ENCODE measurements around the gene DNAJC3. TPM values are rescaled to one million over a fixed set of nuclear protein-coding genes. Genes with fewer than 3 reads are reported as not detected.

The DNAJC3 gene
- total and polyA plus RNA-seq, 9 of the 15 experiments (the other 6 are each of a cell fraction or from before 2014, with no cell fraction given): 7.8 to 21.8 (median 10.4) TPM

DNA sequence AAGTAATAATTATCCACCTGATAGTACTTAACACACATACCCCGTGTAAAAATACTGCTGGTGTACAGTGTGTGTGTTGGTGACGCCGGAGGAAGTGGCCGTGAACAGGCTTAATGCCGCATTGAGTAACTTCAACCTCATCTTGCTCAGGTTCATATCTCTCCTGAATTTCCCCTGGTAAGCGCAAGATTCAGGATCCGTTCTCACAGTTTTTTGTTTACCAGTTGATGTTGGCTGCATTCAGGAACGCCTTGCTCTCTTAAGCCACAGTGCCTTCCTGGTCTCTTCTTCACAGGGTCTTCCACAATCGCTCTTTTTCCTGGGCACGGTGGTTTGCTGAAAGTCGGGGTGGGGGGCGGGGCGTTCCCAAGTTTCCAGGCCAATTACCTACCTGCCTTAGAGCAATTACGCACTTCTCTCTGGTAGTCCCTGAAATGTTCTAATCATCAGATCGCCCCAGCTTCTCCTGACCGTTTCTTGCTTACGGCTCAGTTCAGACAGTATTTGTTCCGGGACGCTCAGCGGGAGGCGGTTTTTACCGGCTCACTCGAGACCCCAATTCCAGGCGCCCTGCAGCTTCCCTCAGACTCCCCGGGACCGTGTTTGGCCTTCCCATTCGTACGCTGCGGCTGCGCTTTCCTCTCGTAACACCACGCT, 706 bp upstream of the DNAJC3 start (continued):
- TF ChIP-seq ZBTB8A (IDR thresholded peaks at IDR 0.05; ENCODE audit: partially characterized antibody) (no peak), ZNF780A (CRISPR knock-in tag; IDR thresholded peaks at IDR 0.05) (no peak), CEBPG (CRISPR knock-in tag; IDR thresholded peaks at IDR 0.05) (peak; percentile 63; the same call in 1 of the 2 replicates), CEBPG (tag; conservative IDR thresholded peaks at IDR 0.05 in 1 of 2, IDR thresholded peaks at IDR 0.05 in 1 of 2) (peak in 1 of 2 experiments; percentile 65; a peak in 2 of 4 replicates), CBX5 (IDR thresholded peaks at IDR 0.05; ENCODE audit: borderline replicate concordance, low read depth) (no peak), ZNF586 (CRISPR knock-in tag; conservative IDR thresholded peaks at IDR 0.05) (no peak), ZNF124 (CRISPR knock-in tag; IDR thresholded peaks at IDR 0.05) (no peak), RBM25 (IDR thresholded peaks at IDR 0.05; ENCODE audit: low read depth, low read length, severe bottlenecking) (no peak), SAFB (IDR thresholded peaks at IDR 0.05; ENCODE audit: borderline replicate concordance, low read depth, low read length) (no peak), ADNP (tag; IDR thresholded peaks at IDR 0.05) (no peak), MYBL2 (IDR thresholded peaks at IDR 0.05; ENCODE audit: low read depth) (no peak), MYBL2 (CRISPR knock-in tag; IDR thresholded peaks at IDR 0.05; ENCODE audit: borderline replicate concordance) (no peak), TCFL5 (CRISPR knock-in tag; conservative IDR thresholded peaks at IDR 0.05) (no peak), KLF13 (tag; IDR thresholded peaks at IDR 0.05; ENCODE audit: borderline replicate concordance, low read depth) (no peak)
- TF ChIP-seq, protein P1, sequence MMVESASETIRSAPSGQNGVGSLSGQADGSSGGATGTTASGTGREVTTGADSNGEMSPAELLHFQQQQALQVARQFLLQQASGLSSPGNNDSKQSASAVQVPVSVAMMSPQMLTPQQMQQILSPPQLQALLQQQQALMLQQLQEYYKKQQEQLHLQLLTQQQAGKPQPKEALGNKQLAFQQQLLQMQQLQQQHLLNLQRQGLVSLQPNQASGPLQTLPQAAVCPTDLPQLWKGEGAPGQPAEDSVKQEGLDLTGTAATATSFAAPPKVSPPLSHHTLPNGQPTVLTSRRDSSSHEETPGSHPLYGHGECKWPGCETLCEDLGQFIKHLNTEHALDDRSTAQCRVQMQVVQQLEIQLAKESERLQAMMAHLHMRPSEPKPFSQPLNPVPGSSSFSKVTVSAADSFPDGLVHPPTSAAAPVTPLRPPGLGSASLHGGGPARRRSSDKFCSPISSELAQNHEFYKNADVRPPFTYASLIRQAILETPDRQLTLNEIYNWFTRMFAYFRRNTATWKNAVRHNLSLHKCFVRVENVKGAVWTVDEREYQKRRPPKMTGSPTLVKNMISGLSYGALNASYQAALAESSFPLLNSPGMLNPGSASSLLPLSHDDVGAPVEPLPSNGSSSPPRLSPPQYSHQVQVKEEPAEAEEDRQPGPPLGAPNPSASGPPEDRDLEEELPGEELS (CRISPR knock-in tag; IDR thresholded peaks at IDR 0.05; ENCODE audit: borderline replicate concordance): 0 out of 2 replicates have a peak, but pooled peaks have one; percentile 38
- TF ChIP-seq, protein P2, sequence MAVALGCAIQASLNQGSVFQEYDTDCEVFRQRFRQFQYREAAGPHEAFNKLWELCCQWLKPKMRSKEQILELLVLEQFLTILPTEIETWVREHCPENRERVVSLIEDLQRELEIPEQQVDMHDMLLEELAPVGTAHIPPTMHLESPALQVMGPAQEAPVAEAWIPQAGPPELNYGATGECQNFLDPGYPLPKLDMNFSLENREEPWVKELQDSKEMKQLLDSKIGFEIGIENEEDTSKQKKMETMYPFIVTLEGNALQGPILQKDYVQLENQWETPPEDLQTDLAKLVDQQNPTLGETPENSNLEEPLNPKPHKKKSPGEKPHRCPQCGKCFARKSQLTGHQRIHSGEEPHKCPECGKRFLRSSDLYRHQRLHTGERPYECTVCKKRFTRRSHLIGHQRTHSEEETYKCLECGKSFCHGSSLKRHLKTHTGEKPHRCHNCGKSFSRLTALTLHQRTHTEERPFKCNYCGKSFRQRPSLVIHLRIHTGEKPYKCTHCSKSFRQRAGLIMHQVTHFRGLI (CRISPR knock-in tag; IDR thresholded peaks at IDR 0.05): no peak
- TF ChIP-seq, protein P3, sequence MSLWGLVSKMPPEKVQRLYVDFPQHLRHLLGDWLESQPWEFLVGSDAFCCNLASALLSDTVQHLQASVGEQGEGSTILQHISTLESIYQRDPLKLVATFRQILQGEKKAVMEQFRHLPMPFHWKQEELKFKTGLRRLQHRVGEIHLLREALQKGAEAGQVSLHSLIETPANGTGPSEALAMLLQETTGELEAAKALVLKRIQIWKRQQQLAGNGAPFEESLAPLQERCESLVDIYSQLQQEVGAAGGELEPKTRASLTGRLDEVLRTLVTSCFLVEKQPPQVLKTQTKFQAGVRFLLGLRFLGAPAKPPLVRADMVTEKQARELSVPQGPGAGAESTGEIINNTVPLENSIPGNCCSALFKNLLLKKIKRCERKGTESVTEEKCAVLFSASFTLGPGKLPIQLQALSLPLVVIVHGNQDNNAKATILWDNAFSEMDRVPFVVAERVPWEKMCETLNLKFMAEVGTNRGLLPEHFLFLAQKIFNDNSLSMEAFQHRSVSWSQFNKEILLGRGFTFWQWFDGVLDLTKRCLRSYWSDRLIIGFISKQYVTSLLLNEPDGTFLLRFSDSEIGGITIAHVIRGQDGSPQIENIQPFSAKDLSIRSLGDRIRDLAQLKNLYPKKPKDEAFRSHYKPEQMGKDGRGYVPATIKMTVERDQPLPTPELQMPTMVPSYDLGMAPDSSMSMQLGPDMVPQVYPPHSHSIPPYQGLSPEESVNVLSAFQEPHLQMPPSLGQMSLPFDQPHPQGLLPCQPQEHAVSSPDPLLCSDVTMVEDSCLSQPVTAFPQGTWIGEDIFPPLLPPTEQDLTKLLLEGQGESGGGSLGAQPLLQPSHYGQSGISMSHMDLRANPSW (CRISPR knock-in tag; IDR thresholded peaks at IDR 0.05): no peak
- TF ChIP-seq, protein P4, sequence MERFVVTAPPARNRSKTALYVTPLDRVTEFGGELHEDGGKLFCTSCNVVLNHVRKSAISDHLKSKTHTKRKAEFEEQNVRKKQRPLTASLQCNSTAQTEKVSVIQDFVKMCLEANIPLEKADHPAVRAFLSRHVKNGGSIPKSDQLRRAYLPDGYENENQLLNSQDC (CRISPR knock-in tag; IDR thresholded peaks at IDR 0.05): no peak

Data from K562 (cell line).